Hepatocyte (in vitro differentiated cells): ENCODE measurements around the gene PSMD2.

Source experiments
- CTCF ChIP-seq: fragments of 200-600 bp; sonication (generic); IDR thresholded peaks from 2 replicates; pipeline ENCODE4 v1.5.1; 2016; ENCODE audit warnings: antibody characterized with exemption, mild to moderate bottlenecking; ENCODE audit not compliant: poor library complexity
- EZH2 ChIP-seq: fragments of 200-600 bp; sonication (generic); IDR thresholded peaks from 2 replicates; pipeline ENCODE4 v1.6.1; 2016; ENCODE audit warnings: antibody characterized with exemption, mild to moderate bottlenecking, borderline replicate concordance
- EZH2phosphoT487 ChIP-seq: fragments of 200-600 bp; sonication (generic); IDR thresholded peaks from one replicate; pipeline ENCODE4 v1.6.1; 2018; ENCODE audit warnings: antibody characterized with exemption, mild to moderate bottlenecking, low read depth, moderate library complexity; ENCODE audit not compliant: unreplicated experiment, severe bottlenecking

GRCh38 chr3:184339001-184339400 lies 40.0 kb downstream of the PSMD2 start:
- TF ChIP-seq CTCF: no peak
- no peak for TF ChIP-seq EZH2
- no peak for TF ChIP-seq EZH2phosphoT487
